K562 (cell line): ENCODE measurements around the gene KASH5. TPM values are rescaled to one million over a fixed set of nuclear protein-coding genes. Genes with fewer than 3 reads are reported as not detected.
A peak's percentile ranks its signal among the peaks of the same experiment; 100 is the strongest.

ENCODE experiments used
- DEAF1 ChIP-seq: fragments of 450-650 bp; formaldehyde crosslinking; IDR thresholded peaks from 2 replicates; pipeline ENCODE4 v1.4.0; 2020; ENCODE audit warnings: mild to moderate bottlenecking, moderate library complexity
- ELF2 ChIP-seq: fragments of 250-450 bp; sonication (Bioruptor Pico); IDR thresholded peaks from 2 replicates; pipeline ENCODE4 v1.5.0; 2021; ENCODE audit warnings: mild to moderate bottlenecking
- HDAC1 ChIP-seq, 2 experiments: fragments of 450-650 bp; IDR thresholded peaks; 2 replicates each; pipeline ENCODE4 v1.6.1; 2016 to 2017; ENCODE audit warnings: inconsistent platforms in 1 of 2, mild to moderate bottlenecking in 1 of 2, moderate library complexity in 1 of 2
- HDAC8 ChIP-seq: fragments of 450-650 bp; IDR thresholded peaks from 2 replicates; pipeline ENCODE4 v1.6.1; 2016; ENCODE audit warnings: mild to moderate bottlenecking, missing genetic modification characterization, moderate library complexity, missing compliant biosample characterization
- HMGN3 ChIP-seq: IDR thresholded peaks from 2 replicates; pipeline ENCODE4 v1.6.1; 2011; ENCODE audit warnings: borderline replicate concordance, low read depth, mild to moderate bottlenecking, mixed read lengths, low read length; ENCODE audit not compliant: insufficient read length; ENCODE audit errors: extremely low read depth
- HMGXB4 ChIP-seq: sonication (generic); formaldehyde crosslinking; IDR thresholded peaks from 2 replicates; pipeline ENCODE4 v1.8.1; 2023; ENCODE audit warnings: mild to moderate bottlenecking, missing genetic modification reagents
- MCM3 ChIP-seq: fragments of 450-650 bp; IDR thresholded peaks from 2 replicates; pipeline ENCODE4 v1.6.1; 2016
- NRF1 ChIP-seq, 2 experiments: fragments of 450-650 bp; IDR thresholded peaks in 1 of 2; conservative IDR thresholded peaks in 1 of 2; 2 replicates each; pipeline ENCODE4 v1.6.1; 2014; ENCODE audit warnings: mild to moderate bottlenecking in 2 of 2
- SP2 ChIP-seq: IDR thresholded peaks from 2 replicates; pipeline ENCODE4 v1.6.1; 2011; ENCODE audit warnings: mild to moderate bottlenecking, low read depth, low read length, moderate library complexity; ENCODE audit not compliant: poor library complexity, severe bottlenecking; ENCODE audit errors: extremely low read depth
- SRSF1 ChIP-seq: fragments of 200-400 bp; formaldehyde crosslinking; IDR thresholded peaks from 2 replicates; pipeline ENCODE4 v1.6.1; 2017; ENCODE audit warnings: mild to moderate bottlenecking, low read depth, low read length, moderate library complexity
- STAT5A ChIP-seq: IDR thresholded peaks from 2 replicates; pipeline ENCODE4 v1.6.1; 2012; ENCODE audit warnings: low read length, inconsistent platforms, borderline replicate concordance
- YY1 ChIP-seq, 3 experiments: IDR thresholded peaks; 2 replicates each; pipeline ENCODE4 v1.6.1; 2011; ENCODE audit warnings: low read length in 2 of 3, mild to moderate bottlenecking in 2 of 3, moderate library complexity in 2 of 3, borderline replicate concordance in 1 of 3, control low read depth in 1 of 3, low read depth in 1 of 3; ENCODE audit not compliant: insufficient read depth in 3 of 3, insufficient replicate concordance in 2 of 3, control insufficient read depth in 1 of 3, insufficient read length in 1 of 3; ENCODE audit errors: extremely low read depth in 1 of 3
- ZBTB26 ChIP-seq: fragments of 450-650 bp; formaldehyde crosslinking; IDR thresholded peaks from 2 replicates; pipeline ENCODE4 v1.4.0; 2022; ENCODE audit warnings: missing genetic modification characterization
- ZNF347 ChIP-seq: fragments of 450-650 bp; formaldehyde crosslinking; IDR thresholded peaks from 2 replicates; pipeline ENCODE4 v1.4.0; 2020; ENCODE audit warnings: low read depth, mild to moderate bottlenecking, moderate library complexity
- ZNF561 ChIP-seq: fragments of 450-650 bp; formaldehyde crosslinking; conservative IDR thresholded peaks from 2 replicates; pipeline ENCODE4 v1.4.0; 2020; ENCODE audit warnings: mild to moderate bottlenecking, moderate library complexity
- ZNF583 ChIP-seq: fragments of 250-450 bp; sonication (Bioruptor Pico); IDR thresholded peaks from 2 replicates; pipeline ENCODE4 v1.4.0; 2020
- ZNF668 ChIP-seq: fragments of 250-450 bp; sonication (Bioruptor Pico); IDR thresholded peaks from 2 replicates; pipeline ENCODE4 v1.8.0; 2022; ENCODE audit warnings: mild to moderate bottlenecking, inconsistent platforms
- polyA plus RNA-seq, 8 experiments: library from polyadenylated mRNA; depleted of rRNA in 4 of 8; stranded (reverse) in 5 of 8; unstranded in 3 of 8; fragments of >200 nt; fragmentation: Nextera tagmentation in 2 of 8; fragmentation: Illumina TruSeq in 1 of 8; extraction: Ambion mirVana in 2 of 8; extraction: Trizol in 1 of 8; gene quantifications; 2 replicates each; pipeline versions ENCODE4 v1.2.1 to v1.2.3, GENCODE V29; 2011 to 2014; ENCODE audit warnings: inconsistent platforms in 1 of 8, missing spikeins in 1 of 8
- total RNA-seq, 7 experiments: library from RNA; depleted of rRNA in 6 of 7; stranded (reverse); fragments of >200 nt in 6 of 7; fragmentation: Illumina TruSeq in 2 of 7; extraction: Trizol in 2 of 7; gene quantifications; 2 replicates each; pipeline versions ENCODE4 v1.2.1 to v1.2.3, GENCODE V29; 2011 to 2021; ENCODE audit warnings: low replicate concordance in 1 of 7
- TF ChIP-seq, protein P1 (sequence below): fragments of 450-650 bp; IDR thresholded peaks from 2 replicates; pipeline ENCODE4 v1.6.1; 2016
- TF ChIP-seq, protein P2 (sequence below), 2 experiments: fragments of 200-800 bp in 1 of 2; sonication (Bioruptor generic) in 1 of 2; sonication (generic) in 1 of 2; formaldehyde crosslinking in 1 of 2; IDR thresholded peaks in 1 of 2; conservative IDR thresholded peaks in 1 of 2; 2 replicates each; pipeline versions ENCODE4 v1.5.0 to v1.6.1; 2016 to 2020; ENCODE audit warnings: missing compliant biosample characterization in 1 of 2, missing genetic modification characterization in 1 of 2, missing genetic modification reagents in 1 of 2

The KASH5 gene
- total and polyA plus RNA-seq, 9 of the 15 experiments (the other 6 are each of a cell fraction or from before 2014, with no cell fraction given) = 0.07 to 0.84 (median 0.34) TPM; not detected in 1

- TF ChIP-seq, protein P1, sequence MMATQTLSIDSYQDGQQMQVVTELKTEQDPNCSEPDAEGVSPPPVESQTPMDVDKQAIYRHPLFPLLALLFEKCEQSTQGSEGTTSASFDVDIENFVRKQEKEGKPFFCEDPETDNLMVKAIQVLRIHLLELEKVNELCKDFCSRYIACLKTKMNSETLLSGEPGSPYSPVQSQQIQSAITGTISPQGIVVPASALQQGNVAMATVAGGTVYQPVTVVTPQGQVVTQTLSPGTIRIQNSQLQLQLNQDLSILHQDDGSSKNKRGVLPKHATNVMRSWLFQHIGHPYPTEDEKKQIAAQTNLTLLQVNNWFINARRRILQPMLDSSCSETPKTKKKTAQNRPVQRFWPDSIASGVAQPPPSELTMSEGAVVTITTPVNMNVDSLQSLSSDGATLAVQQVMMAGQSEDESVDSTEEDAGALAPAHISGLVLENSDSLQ = peak; percentile 87
- TF ChIP-seq ZNF583 (CRISPR knock-in tag) (no peak), MCM3 (no peak), SP2 (no peak), STAT5A (no peak), SRSF1 (no peak), ZNF561 (CRISPR knock-in tag) (no peak), NRF1 (conservative IDR thresholded peaks at IDR 0.05 in 1 of 2, IDR thresholded peaks at IDR 0.05 in 1 of 2) (peak; percentile 87 to 90), ZBTB26 (CRISPR knock-in tag) (no peak), ZNF347 (CRISPR knock-in tag) (no peak), ZNF668 (CRISPR knock-in tag) (no peak), HMGN3 (no peak), HMGXB4 (CRISPR knock-in tag) (no peak), HDAC8 (tag) (no peak), HDAC1 (IDR thresholded peaks at IDR 0.05) (no peak), DEAF1 (no peak), YY1 (IDR thresholded peaks at IDR 0.05; ENCODE audit: borderline replicate concordance in 1 of 3, control insufficient read depth in 1 of 3, extremely low read depth in 1 of 3, insufficient read depth in 3 of 3, insufficient read length in 1 of 3, insufficient replicate concordance in 2 of 3, low read depth in 1 of 3, low read length in 2 of 3) (no peak), ELF2 (CRISPR knock-in tag) (no peak)
- TF ChIP-seq, protein P2, sequence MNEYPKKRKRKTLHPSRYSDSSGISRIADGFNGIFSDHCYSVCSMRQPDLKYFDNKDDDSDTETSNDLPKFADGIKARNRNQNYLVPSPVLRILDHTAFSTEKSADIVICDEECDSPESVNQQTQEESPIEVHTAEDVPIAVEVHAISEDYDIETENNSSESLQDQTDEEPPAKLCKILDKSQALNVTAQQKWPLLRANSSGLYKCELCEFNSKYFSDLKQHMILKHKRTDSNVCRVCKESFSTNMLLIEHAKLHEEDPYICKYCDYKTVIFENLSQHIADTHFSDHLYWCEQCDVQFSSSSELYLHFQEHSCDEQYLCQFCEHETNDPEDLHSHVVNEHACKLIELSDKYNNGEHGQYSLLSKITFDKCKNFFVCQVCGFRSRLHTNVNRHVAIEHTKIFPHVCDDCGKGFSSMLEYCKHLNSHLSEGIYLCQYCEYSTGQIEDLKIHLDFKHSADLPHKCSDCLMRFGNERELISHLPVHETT (CRISPR knock-in tag; conservative IDR thresholded peaks at IDR 0.05 in 1 of 2, IDR thresholded peaks at IDR 0.05 in 1 of 2) = peak in 1 of 2 experiments; percentile 68; a peak in 1 of 4 replicates
Observed at GRCh38 chr19:49363268-49364082, 24.6 kb upstream of the KASH5 start, which contains the start of gene DKKL1 (continued).
